MM.1S (cell line): Measurements from ENCODE around the gene WDPCP.

Source experiments
- DNase-seq: peaks from one replicate; pipeline ENCODE4 v3.0.0-alpha.2; 2015
- H2AFZ ChIP-seq: fragments of 300-600 bp; sonication (generic); 2 replicates; pipeline ENCODE4 v1.6.0; 2016; ENCODE audit warnings: antibody characterized with exemption, low read length
- H3F3A ChIP-seq: fragments of 300-600 bp; sonication (generic); 2 replicates; pipeline ENCODE4 v1.6.1; 2016; ENCODE audit warnings: mild to moderate bottlenecking, antibody characterized with exemption, low read length, moderate library complexity, mixed read lengths; ENCODE audit not compliant: insufficient read depth
- H3K27ac ChIP-seq: fragments of 300-600 bp; sonication (generic); 2 replicates; pipeline ENCODE4 v1.5.1; 2016; ENCODE audit warnings: mild to moderate bottlenecking, low read length
- H3K27me3 ChIP-seq: fragments of 300-600 bp; sonication (generic); replicated peaks from 2 replicates; pipeline ENCODE4 v1.6.0; 2016; ENCODE audit warnings: low read length; ENCODE audit not compliant: insufficient read depth
- H3K36me3 ChIP-seq: fragments of 300-600 bp; sonication (generic); replicated peaks from 2 replicates; pipeline ENCODE4 v1.6.1; 2016; ENCODE audit warnings: mild to moderate bottlenecking, low read length, mixed read lengths; ENCODE audit not compliant: insufficient read depth
- H3K4me1 ChIP-seq: fragments of 300-600 bp; sonication (generic); 2 replicates; pipeline ENCODE4 v1.6.1; 2016; ENCODE audit warnings: low read length, mixed read lengths
- H3K4me2 ChIP-seq: fragments of 300-600 bp; sonication (generic); 2 replicates; pipeline ENCODE4 v1.6.0; 2016; ENCODE audit warnings: low read depth, low read length
- H3K4me3 ChIP-seq: fragments of 300-600 bp; sonication (generic); 2 replicates; pipeline ENCODE4 v1.5.1; 2016; ENCODE audit warnings: low read length, mixed read lengths
- H3K79me2 ChIP-seq: fragments of 300-600 bp; sonication (generic); 2 replicates; pipeline ENCODE4 v1.6.1; 2016; ENCODE audit warnings: mixed run types, low read length, mixed read lengths
- H3K9ac ChIP-seq: fragments of 300-600 bp; sonication (generic); 2 replicates; pipeline ENCODE4 v1.6.1; 2016; ENCODE audit warnings: low read length, mixed read lengths
- H3K9me2 ChIP-seq: fragments of 300-600 bp; sonication (generic); replicated peaks from 2 replicates; pipeline ENCODE4 v1.6.1; 2016; ENCODE audit warnings: mild to moderate bottlenecking, low read length, mixed read lengths; ENCODE audit not compliant: insufficient read depth
- H3K9me3 ChIP-seq: fragments of 300-600 bp; sonication (generic); replicated peaks from 2 replicates; pipeline ENCODE4 v1.6.1; 2016; ENCODE audit warnings: mild to moderate bottlenecking, low read length, mixed read lengths; ENCODE audit not compliant: insufficient read depth
- H4K20me1 ChIP-seq: fragments of 300-600 bp; sonication (generic); 2 replicates; pipeline ENCODE4 v1.6.1; 2016; ENCODE audit warnings: mild to moderate bottlenecking, low read length, moderate library complexity, mixed read lengths; ENCODE audit not compliant: insufficient read depth
- EZH2 ChIP-seq: fragments of 300-600 bp; sonication (generic); optimal IDR thresholded peaks from 2 replicates; pipeline ENCODE3; 2017; ENCODE audit warnings: low read depth, mild to moderate bottlenecking, antibody characterized with exemption, low read length, mixed read lengths
- EZH2phosphoT487 ChIP-seq: fragments of 300-600 bp; sonication (generic); IDR thresholded peaks from 2 replicates; pipeline ENCODE4 v1.6.1; 2018; ENCODE audit warnings: antibody characterized with exemption, low read length
- TF ChIP-seq, protein P1 (sequence below): fragments of 300-600 bp; sonication (generic); IDR thresholded peaks from 2 replicates; pipeline ENCODE4 v1.5.1; 2016; ENCODE audit warnings: antibody characterized with exemption, low read length, mixed read lengths

The WDPCP gene

DNA sequence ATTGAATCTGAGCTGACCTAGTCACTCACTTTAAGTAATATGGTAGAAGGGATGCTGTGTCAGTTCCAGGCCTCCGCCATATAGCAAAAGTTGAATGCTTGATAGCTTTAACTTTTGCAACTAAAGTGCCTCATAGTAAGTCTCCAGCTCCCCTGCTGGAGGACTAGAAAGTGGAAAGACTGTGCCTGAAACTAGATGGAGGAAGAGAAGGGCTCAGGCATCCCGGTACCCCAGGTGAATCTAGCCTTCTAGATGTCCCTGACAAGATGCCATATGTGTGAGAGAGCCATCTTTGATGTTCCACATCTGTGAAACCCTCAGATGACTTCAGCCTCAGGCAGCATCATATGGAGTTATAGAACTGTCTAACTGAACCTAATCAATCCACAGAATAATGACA, 516.6 kb downstream of the WDPCP start:
- H3F3A ChIP-seq: no peaks in the 10 kb centered on the region
- no peaks in the 10 kb centered on the region for H3K79me2 ChIP-seq
- no peak overlapping the region for H3K4me2 ChIP-seq
- no peaks in the 10 kb centered on the region for H3K4me1 ChIP-seq
- H2AFZ ChIP-seq: no peak overlapping the region
- H4K20me1 ChIP-seq: no peaks in the 10 kb centered on the region
- TF ChIP-seq EZH2 (no peak), EZH2phosphoT487 (no peak)
- TF ChIP-seq, protein P1, sequence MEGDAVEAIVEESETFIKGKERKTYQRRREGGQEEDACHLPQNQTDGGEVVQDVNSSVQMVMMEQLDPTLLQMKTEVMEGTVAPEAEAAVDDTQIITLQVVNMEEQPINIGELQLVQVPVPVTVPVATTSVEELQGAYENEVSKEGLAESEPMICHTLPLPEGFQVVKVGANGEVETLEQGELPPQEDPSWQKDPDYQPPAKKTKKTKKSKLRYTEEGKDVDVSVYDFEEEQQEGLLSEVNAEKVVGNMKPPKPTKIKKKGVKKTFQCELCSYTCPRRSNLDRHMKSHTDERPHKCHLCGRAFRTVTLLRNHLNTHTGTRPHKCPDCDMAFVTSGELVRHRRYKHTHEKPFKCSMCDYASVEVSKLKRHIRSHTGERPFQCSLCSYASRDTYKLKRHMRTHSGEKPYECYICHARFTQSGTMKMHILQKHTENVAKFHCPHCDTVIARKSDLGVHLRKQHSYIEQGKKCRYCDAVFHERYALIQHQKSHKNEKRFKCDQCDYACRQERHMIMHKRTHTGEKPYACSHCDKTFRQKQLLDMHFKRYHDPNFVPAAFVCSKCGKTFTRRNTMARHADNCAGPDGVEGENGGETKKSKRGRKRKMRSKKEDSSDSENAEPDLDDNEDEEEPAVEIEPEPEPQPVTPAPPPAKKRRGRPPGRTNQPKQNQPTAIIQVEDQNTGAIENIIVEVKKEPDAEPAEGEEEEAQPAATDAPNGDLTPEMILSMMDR: no peak
- H3K4me3 ChIP-seq: no peak overlapping the region
- H3K9me3 ChIP-seq: no peaks in the 10 kb centered on the region
- no peak overlapping the region for H3K27ac ChIP-seq
- no peaks in the 10 kb centered on the region for H3K27me3 ChIP-seq
- H3K9me2 ChIP-seq: no peaks in the 10 kb centered on the region
- H3K9ac ChIP-seq: no peak overlapping the region
- DNase-seq: no peak
- H3K36me3 ChIP-seq: no peaks in the 10 kb centered on the region
